ENCODE results near the gene PDILT.
"Not testable (repeated sequence)": the region's sequence is repeated elsewhere in the genome, so short reads cannot be mapped to it uniquely, and the experiment has no call there.

Gene PDILT

GRCh38 chr16:20322696-20323095, 81.8 kb downstream of the PDILT start:
- DNase-seq (ENCODE audit: low read depth in 2 of 3, low spot score in 1 of 3): no peak

- no peak for DNase-seq (ENCODE audit: low read depth in 2 of 3, low spot score in 1 of 3)
Observed at GRCh38 chr16:20321671-20322070, 82.9 kb downstream of the PDILT start.

GRCh38 chr16:20321051-20321450, 83.5 kb downstream of the PDILT start:
- not testable (repeated sequence) for DNase-seq (ENCODE audit: low read depth in 2 of 3, low spot score in 1 of 3)

- DNase-seq (ENCODE audit: low read depth in 2 of 3, low spot score in 1 of 3): no peak
Observed at GRCh38 chr16:20320592-20320991, 83.9 kb downstream of the PDILT start.

- no peak for DNase-seq (ENCODE audit: low read depth in 2 of 3, low spot score in 1 of 3)
Observed at GRCh38 chr16:20320178-20320577, 84.4 kb downstream of the PDILT start.

- no peak for DNase-seq (ENCODE audit: low read depth in 2 of 3, low spot score in 1 of 3)
Observed at GRCh38 chr16:20319406-20319805, 85.1 kb downstream of the PDILT start.

- no peak for DNase-seq (ENCODE audit: low read depth in 2 of 3, low spot score in 1 of 3)
Observed at GRCh38 chr16:20318437-20318836, 86.1 kb downstream of the PDILT start.

- no peak for DNase-seq (ENCODE audit: low read depth in 2 of 3, low spot score in 1 of 3)
Observed at GRCh38 chr16:20318006-20318405, 86.5 kb downstream of the PDILT start.

- no peak for DNase-seq (ENCODE audit: low read depth in 2 of 3, low spot score in 1 of 3)
Observed at GRCh38 chr16:20317117-20317516, 87.4 kb downstream of the PDILT start.

GRCh38 chr16:20316715-20317114, 87.8 kb downstream of the PDILT start:
- DNase-seq (ENCODE audit: low read depth in 2 of 3, low spot score in 1 of 3): no peak

- DNase-seq (ENCODE audit: low read depth in 2 of 3, low spot score in 1 of 3): no peak
Observed at GRCh38 chr16:20315764-20316163, 88.8 kb downstream of the PDILT start.

- no peak for DNase-seq (ENCODE audit: low read depth in 2 of 3, low spot score in 1 of 3)
Observed at GRCh38 chr16:20314575-20314974, 90.0 kb downstream of the PDILT start.

- DNase-seq (ENCODE audit: low read depth in 2 of 3, low spot score in 1 of 3): no peak
Observed at GRCh38 chr16:20313741-20314140, 90.8 kb downstream of the PDILT start.

- DNase-seq (ENCODE audit: low read depth in 2 of 3, low spot score in 1 of 3): not testable (repeated sequence)
Observed at GRCh38 chr16:20312536-20313095, 91.9 kb downstream of the PDILT start.

GRCh38 chr16:20311548-20311947, 93.0 kb downstream of the PDILT start:
- no peak for DNase-seq (ENCODE audit: low read depth in 2 of 3, low spot score in 1 of 3)

GRCh38 chr16:20310421-20311395, 93.8 kb downstream of the PDILT start:
- DNase-seq (ENCODE audit: low read depth in 2 of 3, low spot score in 1 of 3): no peak

- no peak for DNase-seq (ENCODE audit: low read depth in 2 of 3, low spot score in 1 of 3)
Observed at GRCh38 chr16:20309786-20310185, 94.8 kb downstream of the PDILT start.

Data from stimulated activated CD4-positive, alpha-beta T cell treated with anti-CD3 and anti-CD28 coated beads, Interleukin-12 subunit alpha, Interleukin-12 subunit beta, amount 100 ng/mL, for 48 hours (primary cell).